Nephron progenitor cell (in vitro differentiated cells): ENCODE measurements around the gene LDLRAD3.

Source experiments
- DNase-seq: peaks from one replicate; pipeline ENCODE4 v3.0.0; 2021
- H3K27ac Mint-ChIP-seq: 2 replicates; pipeline ENCODE4 v1.8.0; 2021; ENCODE audit warnings: mild to moderate bottlenecking, moderate library complexity, mixed read lengths
- H3K27me3 Mint-ChIP-seq: 2 replicates; pipeline ENCODE4 v1.8.0; 2021; ENCODE audit warnings: mild to moderate bottlenecking, low read depth, mixed read lengths; ENCODE audit not compliant: poor library complexity
- H3K36me3 Mint-ChIP-seq: 2 replicates; pipeline ENCODE4 v1.8.0; 2021; ENCODE audit warnings: low read depth, mixed read lengths
- H3K4me1 Mint-ChIP-seq: 2 replicates; pipeline ENCODE4 v1.8.0; 2021; ENCODE audit warnings: mixed read lengths
- H3K4me3 Mint-ChIP-seq: 2 replicates; pipeline ENCODE4 v1.8.0; 2021; ENCODE audit warnings: mild to moderate bottlenecking, moderate library complexity, mixed read lengths
- H3K9me3 Mint-ChIP-seq: 2 replicates; pipeline ENCODE4 v1.8.0; 2021; ENCODE audit warnings: mild to moderate bottlenecking, moderate library complexity, mixed read lengths
- CTCF ChIP-seq: fragments of 200-600 bp; sonication (generic); IDR thresholded peaks from 2 replicates; pipeline ENCODE4 v1.5.0; 2021; ENCODE audit warnings: antibody characterized with exemption

Gene LDLRAD3

GRCh38 chr11:35923452-35923851 lies 20.4 kb upstream of the LDLRAD3 start:
- H3K27me3 Mint-ChIP-seq, result peaks cover 7% of the 10 kb centered on the region
- H3K27ac Mint-ChIP-seq, result no peak overlapping the region
- no peaks in the 10 kb centered on the region for H3K9me3 Mint-ChIP-seq
- no peak overlapping the region for H3K4me3 Mint-ChIP-seq
- DNase-seq, result no peak
- no peaks in the 10 kb centered on the region for H3K36me3 Mint-ChIP-seq
- peaks cover 30% of the 10 kb centered on the region for H3K4me1 Mint-ChIP-seq
- TF ChIP-seq CTCF, result no peak

- Mint-ChIP-seq H3K9me3 (no peaks in the 10 kb centered on the region), H3K4me1 (peaks cover 17% of the 10 kb centered on the region), H3K27ac (no peak overlapping the region), H3K36me3 (no peaks in the 10 kb centered on the region), H3K27me3 (peaks cover 7% of the 10 kb centered on the region), H3K4me3 (no peak overlapping the region)
- no peak for TF ChIP-seq CTCF
- no peak for DNase-seq
Observed at GRCh38 chr11:35924811-35925210, 19.1 kb upstream of the LDLRAD3 start.

GRCh38 chr11:35927104-35927503 lies 16.8 kb upstream of the LDLRAD3 start:
- H3K9me3 Mint-ChIP-seq, result peaks cover 6% of the 10 kb centered on the region
- no peak for TF ChIP-seq CTCF
- peaks cover 4% of the 10 kb centered on the region for H3K27me3 Mint-ChIP-seq
- peaks cover 17% of the 10 kb centered on the region for H3K4me1 Mint-ChIP-seq
- H3K27ac Mint-ChIP-seq, result no peak overlapping the region
- no peak for DNase-seq
- no peak overlapping the region for H3K4me3 Mint-ChIP-seq
- peaks cover 4% of the 10 kb centered on the region for H3K36me3 Mint-ChIP-seq

- peaks cover 12% of the 10 kb centered on the region for H3K9me3 Mint-ChIP-seq
- TF ChIP-seq CTCF, result no peak
- H3K4me1 Mint-ChIP-seq, result peaks cover 17% of the 10 kb centered on the region
- H3K36me3 Mint-ChIP-seq, result peaks cover 5% of the 10 kb centered on the region
- no peak for DNase-seq
- no peak overlapping the region for H3K4me3 Mint-ChIP-seq
- H3K27ac Mint-ChIP-seq, result no peak overlapping the region
- H3K27me3 Mint-ChIP-seq, result peaks cover 3% of the 10 kb centered on the region
Observed at GRCh38 chr11:35927682-35928081, 16.2 kb upstream of the LDLRAD3 start.

GRCh38 chr11:35928688-35929395 lies 15.0 kb upstream of the LDLRAD3 start:
- no peak for TF ChIP-seq CTCF
- Mint-ChIP-seq H3K27me3 (no peaks in the 10 kb centered on the region), H3K36me3 (peaks cover 5% of the 10 kb centered on the region), H3K4me3 (no peak overlapping the region), H3K4me1 (peaks cover 17% of the 10 kb centered on the region), H3K9me3 (peaks cover 14% of the 10 kb centered on the region), H3K27ac (no peak overlapping the region)
- no peak for DNase-seq

GRCh38 chr11:35930466-35930865 lies 13.4 kb upstream of the LDLRAD3 start:
- Mint-ChIP-seq H3K9me3 (peaks cover 14% of the 10 kb centered on the region), H3K4me1 (peaks cover 33% of the 10 kb centered on the region), H3K36me3 (peaks cover 5% of the 10 kb centered on the region), H3K4me3 (no peak overlapping the region), H3K27ac (no peak overlapping the region), H3K27me3 (no peaks in the 10 kb centered on the region)
- DNase-seq, result no peak
- no peak for TF ChIP-seq CTCF
